Endodermal cell (in vitro differentiated cells): ENCODE measurements around the gene PCDHGA1. TPM values are rescaled to one million over a fixed set of nuclear protein-coding genes. Genes with fewer than 3 reads are reported as not detected.

ENCODE experiments used
- DNase-seq: peaks from one replicate; pipeline ENCODE4 v3.0.0-alpha.2; 2017
- H3K27ac ChIP-seq: 2 replicates; pipeline ENCODE4 v1.5.1; 2013; ENCODE audit warnings: mild to moderate bottlenecking, low read depth, low read length, moderate library complexity
- H3K27me3 ChIP-seq: 2 replicates; pipeline ENCODE4 v1.6.1; 2013; ENCODE audit warnings: mild to moderate bottlenecking, low read length, moderate library complexity; ENCODE audit not compliant: insufficient read depth, control insufficient read depth, poor library complexity, severe bottlenecking
- H3K36me3 ChIP-seq: 2 replicates; pipeline ENCODE4 v1.7.0; 2013; ENCODE audit warnings: mild to moderate bottlenecking, low read length, moderate library complexity; ENCODE audit not compliant: control insufficient read depth, insufficient read depth
- H3K4me1 ChIP-seq: one replicate; pipeline ENCODE4 v1.7.0; 2013; ENCODE audit warnings: low read length; ENCODE audit not compliant: control insufficient read depth, insufficient read depth
- H3K4me3 ChIP-seq: 2 replicates; pipeline ENCODE4 v1.5.1; 2013; ENCODE audit warnings: mild to moderate bottlenecking, low read length, moderate library complexity
- H3K9ac ChIP-seq: 2 replicates; pipeline ENCODE4 v1.6.1; 2013; ENCODE audit warnings: mild to moderate bottlenecking, low read length, moderate library complexity; ENCODE audit not compliant: poor library complexity, severe bottlenecking; ENCODE audit errors: extremely low read depth
- H3K9me3 ChIP-seq: 2 replicates; pipeline ENCODE4 v1.6.1; 2013; ENCODE audit warnings: mild to moderate bottlenecking, low read length, moderate library complexity; ENCODE audit not compliant: control insufficient read depth
- H3K27ac Mint-ChIP-seq: 2 replicates; pipeline ENCODE4 v1.8.0; 2020; ENCODE audit warnings: mixed read lengths
- H3K27me3 Mint-ChIP-seq: 2 replicates; pipeline ENCODE4 v1.8.0; 2021; ENCODE audit warnings: mild to moderate bottlenecking, mixed read lengths; ENCODE audit not compliant: insufficient read depth
- H3K36me3 Mint-ChIP-seq: 2 replicates; pipeline ENCODE4 v1.8.0; 2020; ENCODE audit warnings: low read depth, mixed read lengths
- H3K4me1 Mint-ChIP-seq: 2 replicates; pipeline ENCODE4 v1.8.0; 2020; ENCODE audit warnings: mixed read lengths
- H3K4me3 Mint-ChIP-seq: 2 replicates; pipeline ENCODE4 v1.8.0; 2020; ENCODE audit warnings: mild to moderate bottlenecking, moderate library complexity, mixed read lengths
- H3K9me3 Mint-ChIP-seq: 2 replicates; pipeline ENCODE4 v1.8.0; 2020; ENCODE audit warnings: mild to moderate bottlenecking, mixed read lengths
- WGBS, 2 experiments: methylation state at CpG; one replicate each; pipeline versions ENCODE4 v1.1.5 to v1.1.7; 2013; ENCODE audit warnings: missing lambda C conversion rate in 2 of 2, mixed read lengths in 1 of 2; ENCODE audit not compliant: insufficient coverage in 1 of 2, insufficient read length in 1 of 2; 5-methylcytosine and 5-hydroxymethylcytosine counted together
- total RNA-seq, 2 donors: library from RNA; stranded (reverse); fragmentation: NEBNext Ultra II Directional in 1 of 2; extraction: Animal tissue kit (Norgen Biotek cat#: 25700) in 1 of 2; gene quantifications; 2 replicates in 1 of 2; 3 replicates in 1 of 2; pipeline ENCODE4 v1.2.1, GENCODE V29; 2021
- TF ChIP-seq, protein P1 (sequence below): fragments of 200-600 bp; sonication (generic); conservative IDR thresholded peaks from 2 replicates; pipeline ENCODE4 v1.5.0; 2021; ENCODE audit warnings: antibody characterized with exemption, mild to moderate bottlenecking

The PCDHGA1 gene
- total RNA-seq, 2 donors from 2014 or later: 0.38 to 2.2 TPM

DNA sequence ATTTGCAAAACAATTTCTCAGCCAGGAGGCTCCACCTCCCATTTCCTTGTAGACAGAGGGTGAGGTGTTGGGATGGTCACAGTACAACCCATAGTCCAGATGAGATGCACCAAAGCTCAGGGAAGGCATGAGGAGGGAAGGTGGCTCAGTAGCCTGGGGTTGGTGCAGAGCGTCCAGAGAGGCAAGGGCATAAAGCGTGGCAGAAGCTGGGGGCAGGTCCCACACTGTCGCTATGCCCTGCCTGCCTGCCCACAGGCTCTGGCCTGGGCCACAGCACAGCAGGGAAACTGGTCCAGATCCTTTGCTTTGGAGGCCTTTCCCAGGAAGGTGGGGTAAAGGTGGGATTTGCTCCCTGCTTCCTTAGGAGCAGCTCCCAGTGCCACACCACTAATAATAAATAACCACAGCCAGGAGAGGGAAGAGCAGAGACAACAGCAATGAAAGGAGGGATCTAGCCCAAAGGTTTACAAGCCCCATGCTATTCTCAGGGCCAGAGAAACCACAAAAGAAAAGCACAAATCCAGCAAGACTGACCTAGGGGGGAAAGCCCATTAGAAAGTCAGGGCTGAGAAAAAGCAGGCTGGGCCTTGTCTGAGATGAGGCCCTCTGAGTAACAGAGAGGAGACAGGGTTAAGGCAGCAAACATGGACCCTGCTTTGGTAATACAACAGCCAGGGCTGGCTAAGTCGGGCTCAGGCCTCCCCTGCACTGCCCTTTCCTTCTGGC is 185.8 kb downstream of the PCDHGA1 start:
- peaks cover 73% of the 10 kb centered on the region for H3K36me3 ChIP-seq
- peaks cover 6% of the 10 kb centered on the region for H3K27me3 Mint-ChIP-seq
- H3K27me3 ChIP-seq: no peaks in the 10 kb centered on the region
- peak overlapping the region; percentile 69 for H3K27ac Mint-ChIP-seq
- H3K27ac ChIP-seq: no peak overlapping the region
- H3K9me3 ChIP-seq: no peaks in the 10 kb centered on the region
- peaks cover 30% of the 10 kb centered on the region for H3K4me1 Mint-ChIP-seq
- peaks cover 53% of the 10 kb centered on the region for H3K36me3 Mint-ChIP-seq
- no peak overlapping the region for H3K4me3 Mint-ChIP-seq
- H3K9ac ChIP-seq: no peak overlapping the region
- WGBS, 2 experiments: 95% methylated on average over 4 of the region's 4 CpGs; no CpG with 5 or more reads in 1 of the 2 experiments
- TF ChIP-seq, protein P1, sequence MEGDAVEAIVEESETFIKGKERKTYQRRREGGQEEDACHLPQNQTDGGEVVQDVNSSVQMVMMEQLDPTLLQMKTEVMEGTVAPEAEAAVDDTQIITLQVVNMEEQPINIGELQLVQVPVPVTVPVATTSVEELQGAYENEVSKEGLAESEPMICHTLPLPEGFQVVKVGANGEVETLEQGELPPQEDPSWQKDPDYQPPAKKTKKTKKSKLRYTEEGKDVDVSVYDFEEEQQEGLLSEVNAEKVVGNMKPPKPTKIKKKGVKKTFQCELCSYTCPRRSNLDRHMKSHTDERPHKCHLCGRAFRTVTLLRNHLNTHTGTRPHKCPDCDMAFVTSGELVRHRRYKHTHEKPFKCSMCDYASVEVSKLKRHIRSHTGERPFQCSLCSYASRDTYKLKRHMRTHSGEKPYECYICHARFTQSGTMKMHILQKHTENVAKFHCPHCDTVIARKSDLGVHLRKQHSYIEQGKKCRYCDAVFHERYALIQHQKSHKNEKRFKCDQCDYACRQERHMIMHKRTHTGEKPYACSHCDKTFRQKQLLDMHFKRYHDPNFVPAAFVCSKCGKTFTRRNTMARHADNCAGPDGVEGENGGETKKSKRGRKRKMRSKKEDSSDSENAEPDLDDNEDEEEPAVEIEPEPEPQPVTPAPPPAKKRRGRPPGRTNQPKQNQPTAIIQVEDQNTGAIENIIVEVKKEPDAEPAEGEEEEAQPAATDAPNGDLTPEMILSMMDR: no peak
- peaks cover 15% of the 10 kb centered on the region for H3K4me1 ChIP-seq
- H3K4me3 ChIP-seq: no peak overlapping the region
- no peaks in the 10 kb centered on the region for H3K9me3 Mint-ChIP-seq
- no peak for DNase-seq

DNA sequence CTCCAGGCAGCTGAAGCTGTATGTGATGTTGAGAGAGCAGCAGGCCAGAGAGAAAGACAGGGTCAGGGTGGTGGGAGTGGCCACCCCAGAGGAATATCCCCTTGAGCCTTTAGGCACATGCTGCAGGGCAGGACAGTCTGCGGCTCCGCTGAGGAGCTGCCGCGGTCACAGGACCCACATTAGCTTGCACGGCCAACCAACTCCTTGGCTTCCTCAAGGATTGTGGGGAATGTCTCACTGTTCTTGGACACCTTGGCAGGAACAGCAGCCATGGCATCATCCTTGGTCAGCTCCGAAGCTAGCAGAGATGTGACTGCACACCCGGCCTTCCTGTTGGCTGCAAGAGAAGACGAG is 186.3 kb downstream of the PCDHGA1 start:
- H3K27me3 Mint-ChIP-seq: peaks cover 6% of the 10 kb centered on the region
- H3K27me3 ChIP-seq: no peaks in the 10 kb centered on the region
- H3K9ac ChIP-seq: no peak overlapping the region
- no peaks in the 10 kb centered on the region for H3K9me3 Mint-ChIP-seq
- 94 to 97% methylated on average over 6 to 8 of the region's 8 CpGs for WGBS, 2 experiments
- peaks cover 15% of the 10 kb centered on the region for H3K4me1 ChIP-seq
- H3K36me3 Mint-ChIP-seq: peaks cover 54% of the 10 kb centered on the region
- no peak for DNase-seq
- no peak overlapping the region for H3K4me3 Mint-ChIP-seq
- TF ChIP-seq, protein P1: no peak
- H3K4me1 Mint-ChIP-seq: peaks cover 36% of the 10 kb centered on the region
- H3K36me3 ChIP-seq: peaks cover 69% of the 10 kb centered on the region
- no peaks in the 10 kb centered on the region for H3K9me3 ChIP-seq
- H3K27ac Mint-ChIP-seq: no peak overlapping the region
- H3K27ac ChIP-seq: no peak overlapping the region
- H3K4me3 ChIP-seq: no peak overlapping the region

GRCh38 chr5:141517312-141517711 is 187.0 kb downstream of the PCDHGA1 start:
- TF ChIP-seq, protein P1: no peak
- Mint-ChIP-seq H3K27ac (no peak overlapping the region), H3K27me3 (peaks cover 6% of the 10 kb centered on the region), H3K4me1 (peaks cover 36% of the 10 kb centered on the region), H3K36me3 (peaks cover 59% of the 10 kb centered on the region), H3K4me3 (no peak overlapping the region), H3K9me3 (no peaks in the 10 kb centered on the region)
- no peaks in the 10 kb centered on the region for H3K9me3 ChIP-seq
- H3K36me3 ChIP-seq: peaks cover 75% of the 10 kb centered on the region
- DNase-seq: no peak
- 95 to 100% methylated on average over 2 to 8 of the region's 8 CpGs for WGBS, 2 experiments
- no peak overlapping the region for H3K4me3 ChIP-seq
- no peak overlapping the region for H3K9ac ChIP-seq
- H3K4me1 ChIP-seq: peaks cover 22% of the 10 kb centered on the region
- no peak overlapping the region for H3K27ac ChIP-seq
- no peaks in the 10 kb centered on the region for H3K27me3 ChIP-seq
